Hepatocyte (in vitro differentiated cells): ENCODE data around the gene SLC22A7.

Experiments
- CTCF ChIP-seq: fragments of 200-600 bp; sonication (generic); IDR thresholded peaks from 2 replicates; pipeline ENCODE4 v1.5.1; 2016; ENCODE audit warnings: antibody characterized with exemption, mild to moderate bottlenecking; ENCODE audit not compliant: poor library complexity
- EZH2 ChIP-seq: fragments of 200-600 bp; sonication (generic); IDR thresholded peaks from 2 replicates; pipeline ENCODE4 v1.6.1; 2016; ENCODE audit warnings: antibody characterized with exemption, mild to moderate bottlenecking, borderline replicate concordance

GRCh38 chr6:43277643-43278523 lies 20.2 kb upstream of the SLC22A7 start:
- TF ChIP-seq EZH2, result no peak
- no peak for TF ChIP-seq CTCF
